ENCODE results near the gene MCTP1.
A peak's percentile ranks its signal among the peaks of the same experiment; 100 is the strongest.
"Not testable (repeated sequence)": the region's sequence is repeated elsewhere in the genome, so short reads cannot be mapped to it uniquely, and the experiment has no call there.

Gene MCTP1

DNA sequence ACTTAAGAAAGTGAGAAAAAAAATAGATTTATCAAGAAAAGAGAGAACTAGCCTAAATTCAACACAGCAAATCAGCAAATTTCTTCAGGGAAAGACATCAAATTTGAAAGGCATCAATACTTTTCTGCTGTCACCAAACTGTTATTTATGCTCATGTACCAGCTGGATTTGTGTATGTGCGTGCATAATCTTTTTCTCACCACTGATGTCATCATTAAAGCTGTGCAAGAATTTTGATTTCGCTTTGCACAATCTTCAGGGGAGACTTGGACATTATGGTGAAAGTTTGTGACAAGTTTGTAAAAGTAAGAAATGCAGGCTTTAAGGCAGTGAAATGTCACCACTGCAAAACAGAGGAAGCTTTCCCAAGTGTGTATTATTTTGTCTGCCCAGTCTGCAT, 451.0 kb downstream of the MCTP1 start:
- no peak for DNase-seq (ENCODE audit: low read depth in 1 of 2, low spot score in 1 of 2)
- no peak for TF ChIP-seq JUND (IDR thresholded peaks at IDR 0.05; ENCODE audit: low read depth)
- in situ Hi-C loops (cut with HindIII; ENCODE audit: low pct_unique_long_range_greater_than_20kb, low sequenced_read_pairs): no loop called here

GRCh38 chr5:94832685-94833084, 452.2 kb downstream of the MCTP1 start:
- TF ChIP-seq JUND (IDR thresholded peaks at IDR 0.05; ENCODE audit: low read depth): no peak
- in situ Hi-C loops (cut with HindIII; ENCODE audit: low pct_unique_long_range_greater_than_20kb, low sequenced_read_pairs): no loop called here
- DNase-seq (ENCODE audit: low read depth in 1 of 2, low spot score in 1 of 2): no peak

- peak in 1 of 2 experiments; percentile 6 for DNase-seq (ENCODE audit: low read depth in 1 of 2, low spot score in 1 of 2)
- no peak for TF ChIP-seq JUND (IDR thresholded peaks at IDR 0.05; ENCODE audit: low read depth)
- in situ Hi-C loops (cut with HindIII; ENCODE audit: low pct_unique_long_range_greater_than_20kb, low sequenced_read_pairs): no loop called here
These were observed 454.4 kb downstream of the MCTP1 start for GRCh38 chr5:94830520-94830919.

GRCh38 chr5:94828222-94828621, 456.7 kb downstream of the MCTP1 start:
- DNase-seq (ENCODE audit: low read depth in 1 of 2, low spot score in 1 of 2); in situ Hi-C loops (cut with HindIII; ENCODE audit: low pct_unique_long_range_greater_than_20kb, low sequenced_read_pairs): not testable (repeated sequence)

GRCh38 chr5:94820488-94820887, 464.4 kb downstream of the MCTP1 start:
- in situ Hi-C loops (cut with HindIII; ENCODE audit: low pct_unique_long_range_greater_than_20kb, low sequenced_read_pairs): no loop called here
- no peak for DNase-seq (ENCODE audit: low read depth in 1 of 2, low spot score in 1 of 2)
- no peak for TF ChIP-seq JUND (IDR thresholded peaks at IDR 0.05; ENCODE audit: low read depth)

DNA sequence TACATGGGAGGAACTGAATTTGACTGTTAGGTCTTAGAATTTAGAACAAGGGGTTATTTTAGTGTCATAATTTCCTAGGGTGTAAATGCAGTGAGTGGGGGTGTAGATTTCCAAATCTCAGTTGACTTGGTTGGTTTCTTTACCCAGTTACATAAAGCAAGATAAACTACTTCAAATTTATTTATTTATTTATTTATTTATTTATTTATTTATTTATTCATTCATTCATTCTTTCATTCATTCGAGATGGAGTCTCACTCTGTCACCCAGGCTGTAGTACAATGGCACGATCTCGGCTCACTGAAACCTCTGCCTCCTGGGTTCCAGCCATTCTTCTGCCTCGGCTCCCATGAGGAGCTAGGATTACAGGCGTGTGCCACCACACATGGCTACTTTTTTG, 466.0 kb downstream of the MCTP1 start:
- in situ Hi-C loops (cut with HindIII; ENCODE audit: low pct_unique_long_range_greater_than_20kb, low sequenced_read_pairs): no loop called here
- no peak for TF ChIP-seq JUND (IDR thresholded peaks at IDR 0.05; ENCODE audit: low read depth)
- no peak for DNase-seq (ENCODE audit: low read depth in 1 of 2, low spot score in 1 of 2)

DNA sequence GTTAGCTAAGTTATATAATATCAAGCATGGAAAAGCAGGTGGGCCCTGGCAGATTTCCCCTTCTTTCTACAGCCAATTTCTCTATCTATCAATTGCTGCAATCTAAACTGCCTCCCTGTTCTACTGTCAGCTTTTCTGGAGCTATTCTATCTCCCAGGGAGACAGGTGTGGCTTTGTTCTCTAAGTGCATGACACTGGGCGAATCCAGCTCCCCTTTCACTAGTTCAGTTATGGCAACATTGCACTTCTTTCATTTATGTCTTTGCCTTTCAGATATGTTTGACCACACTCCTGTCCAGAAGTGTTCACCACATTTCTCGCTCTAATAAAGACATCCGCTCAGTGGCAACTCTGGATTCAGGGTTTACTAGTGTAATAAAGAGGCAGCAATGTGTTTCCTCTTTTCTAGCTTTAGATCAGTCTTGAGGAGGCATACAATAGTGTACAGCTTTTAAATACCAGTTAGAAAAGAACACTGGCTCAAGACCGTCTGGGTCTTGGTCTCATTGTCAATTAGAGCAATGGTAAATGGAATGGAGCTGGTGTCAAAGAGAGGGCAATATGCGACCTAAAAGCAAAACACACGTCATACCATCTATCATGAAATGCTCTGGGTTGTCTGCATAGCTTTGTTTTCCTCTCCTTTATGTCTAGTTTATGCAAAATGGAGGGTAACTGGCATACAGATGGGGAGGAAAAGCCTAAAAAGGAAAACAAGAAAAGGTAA, 469.4 kb downstream of the MCTP1 start:
- no peak for TF ChIP-seq JUND (IDR thresholded peaks at IDR 0.05; ENCODE audit: low read depth)
- in situ Hi-C loops (cut with HindIII; ENCODE audit: low pct_unique_long_range_greater_than_20kb, low sequenced_read_pairs): no loop called here

DNA sequence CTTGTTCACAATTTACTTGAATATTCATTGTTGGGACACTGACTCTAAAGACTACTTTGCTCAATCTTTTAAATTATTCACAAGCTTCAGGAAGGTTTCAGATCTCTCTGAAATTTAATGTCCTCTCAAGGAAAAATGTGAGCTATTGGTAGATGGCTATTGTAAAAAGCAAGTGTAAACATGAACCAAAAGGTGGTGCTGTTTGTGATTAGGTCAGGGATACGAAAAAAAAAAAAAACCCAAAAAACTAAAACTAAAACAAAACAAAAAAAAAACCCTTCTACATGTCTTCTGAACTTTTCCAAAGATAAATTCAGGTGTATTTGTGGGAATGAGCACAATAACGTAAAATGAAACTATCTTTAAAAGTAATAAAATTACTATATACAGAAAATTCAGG, 472.7 kb downstream of the MCTP1 start:
- in situ Hi-C loops (cut with HindIII; ENCODE audit: low pct_unique_long_range_greater_than_20kb, low sequenced_read_pairs): no loop called here
- TF ChIP-seq JUND (IDR thresholded peaks at IDR 0.05; ENCODE audit: low read depth): no peak
- DNase-seq (ENCODE audit: low read depth in 1 of 2, low spot score in 1 of 2): no peak

More for the DNA sequence above, 469.4 kb downstream of the MCTP1 start:
- no peak for DNase-seq (ENCODE audit: low read depth in 1 of 2, low spot score in 1 of 2)

DNA sequence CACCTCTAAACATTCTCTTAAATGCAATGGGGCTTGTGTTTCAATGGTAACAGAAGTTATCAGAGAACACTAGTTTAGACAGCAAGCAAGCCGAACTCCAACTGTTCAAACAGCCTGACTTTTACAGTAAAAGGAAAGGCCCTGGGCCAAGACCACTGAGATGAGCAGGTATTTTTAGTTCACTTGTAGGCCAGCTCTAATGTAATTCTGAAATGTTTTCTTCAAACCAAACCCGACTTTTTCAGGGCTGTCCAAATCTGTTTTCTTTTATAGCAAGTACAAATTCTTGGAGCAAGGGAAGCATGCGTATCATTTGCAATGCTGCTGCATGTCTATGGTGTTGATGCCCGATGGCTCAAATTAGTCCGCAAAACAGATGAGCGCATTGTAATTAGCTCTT, 473.6 kb downstream of the MCTP1 start:
- TF ChIP-seq JUND (IDR thresholded peaks at IDR 0.05; ENCODE audit: low read depth): no peak
- in situ Hi-C loops (cut with HindIII; ENCODE audit: low pct_unique_long_range_greater_than_20kb, low sequenced_read_pairs): no loop called here
- no peak for DNase-seq (ENCODE audit: low read depth in 1 of 2, low spot score in 1 of 2)

- no peak for DNase-seq (ENCODE audit: low read depth in 1 of 2, low spot score in 1 of 2)
- in situ Hi-C loops (cut with HindIII; ENCODE audit: low pct_unique_long_range_greater_than_20kb, low sequenced_read_pairs): no loop called here
- TF ChIP-seq JUND (IDR thresholded peaks at IDR 0.05; ENCODE audit: low read depth): no peak
These were observed 474.0 kb downstream of the MCTP1 start for GRCh38 chr5:94810877-94811276.

DNA sequence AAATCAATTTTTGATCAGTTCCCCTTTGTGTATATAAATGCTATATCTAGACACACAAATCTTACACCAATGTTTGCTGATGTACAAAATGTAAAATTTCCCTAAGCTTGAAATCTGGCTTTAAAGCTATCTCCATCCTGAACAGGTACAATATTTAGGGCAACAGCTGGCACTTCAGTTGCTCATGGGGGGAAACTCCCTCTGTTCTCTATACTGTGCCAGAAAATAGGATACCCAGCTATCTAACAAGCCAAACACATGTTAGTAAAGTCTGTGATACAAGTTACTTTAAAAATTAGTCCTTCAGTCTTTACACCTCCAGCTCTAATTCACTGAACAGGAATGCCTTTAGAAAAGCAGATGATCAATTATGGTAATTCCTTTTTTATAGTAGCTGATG, 474.6 kb downstream of the MCTP1 start:
- in situ Hi-C loops (cut with HindIII; ENCODE audit: low pct_unique_long_range_greater_than_20kb, low sequenced_read_pairs): no loop called here
- no peak for DNase-seq (ENCODE audit: low read depth in 1 of 2, low spot score in 1 of 2)
- TF ChIP-seq JUND (IDR thresholded peaks at IDR 0.05; ENCODE audit: low read depth): no peak

GRCh38 chr5:94808497-94808896, 476.4 kb downstream of the MCTP1 start:
- no peak for DNase-seq (ENCODE audit: low read depth in 1 of 2, low spot score in 1 of 2)
- in situ Hi-C loops (cut with HindIII; ENCODE audit: low pct_unique_long_range_greater_than_20kb, low sequenced_read_pairs): no loop called here
- no peak for TF ChIP-seq JUND (IDR thresholded peaks at IDR 0.05; ENCODE audit: low read depth)

DNA sequence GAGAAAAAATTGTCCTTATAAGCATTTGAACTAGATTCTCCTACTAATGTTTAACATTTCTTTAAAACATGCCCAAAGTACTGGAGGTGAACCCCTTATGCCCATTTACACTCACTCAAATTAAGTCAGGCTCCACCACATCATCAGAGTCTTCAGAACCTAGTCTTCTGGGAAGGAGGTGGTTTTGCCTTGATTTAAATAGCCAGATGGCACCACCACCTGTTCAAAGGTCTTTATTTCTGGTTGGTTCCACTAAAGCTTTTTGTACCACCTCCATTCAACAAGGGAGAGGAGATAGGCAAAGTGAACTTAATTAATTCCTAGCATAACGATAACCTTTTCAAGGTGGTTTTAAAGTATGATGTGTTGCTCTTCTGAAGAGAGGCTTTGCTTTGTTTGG, 476.9 kb downstream of the MCTP1 start:
- no peak for DNase-seq (ENCODE audit: low read depth in 1 of 2, low spot score in 1 of 2)
- in situ Hi-C loops (cut with HindIII; ENCODE audit: low pct_unique_long_range_greater_than_20kb, low sequenced_read_pairs): no loop called here
- TF ChIP-seq JUND (IDR thresholded peaks at IDR 0.05; ENCODE audit: low read depth): no peak

GRCh38 chr5:94802450-94802849, 482.4 kb downstream of the MCTP1 start:
- peak in 1 of 2 experiments; percentile 45 for DNase-seq (ENCODE audit: low read depth in 1 of 2, low spot score in 1 of 2)
- in situ Hi-C loops (cut with HindIII; ENCODE audit: low pct_unique_long_range_greater_than_20kb, low sequenced_read_pairs): no loop called here
- no peak for TF ChIP-seq JUND (IDR thresholded peaks at IDR 0.05; ENCODE audit: low read depth)
